Subcutaneous abdominal adipose tissue (tissue), 5 donors: Measurements from ENCODE around the gene MYO16.

Experiments
- H3K27ac ChIP-seq: one replicate; pipeline ENCODE4 v1.7.0; 2013; ENCODE audit warnings: low read depth, mild to moderate bottlenecking, inconsistent platforms, low read length, moderate library complexity
- H3K27me3 ChIP-seq, 5 donors: one replicate each; pipeline ENCODE4 v1.7.0; 2013; ENCODE audit warnings: low read length in 5 of 5, inconsistent platforms in 1 of 5; ENCODE audit not compliant: control insufficient read depth in 5 of 5, insufficient read depth in 4 of 5
- H3K36me3 ChIP-seq, 5 donors: one replicate each; pipeline ENCODE4 v1.7.0; 2013; ENCODE audit warnings: low read length in 5 of 5; ENCODE audit not compliant: control insufficient read depth in 5 of 5, insufficient read depth in 5 of 5
- H3K4me1 ChIP-seq, 5 donors: one replicate each; pipeline ENCODE4 v1.7.0; 2013; ENCODE audit warnings: low read length in 5 of 5, mild to moderate bottlenecking in 3 of 5, moderate library complexity in 1 of 5; ENCODE audit not compliant: control insufficient read depth in 5 of 5, insufficient read depth in 5 of 5
- H3K4me3 ChIP-seq, 5 donors: one replicate each; pipeline ENCODE4 v1.7.0; 2013; ENCODE audit warnings: low read length in 5 of 5, low read depth in 1 of 5
- H3K9ac ChIP-seq, 5 donors: one replicate each; pipeline ENCODE4 v1.7.0; 2013; ENCODE audit warnings: low read length in 5 of 5, mild to moderate bottlenecking in 4 of 5, moderate library complexity in 3 of 5
- H3K9me3 ChIP-seq, 5 donors: one replicate each; pipeline ENCODE4 v1.7.0; 2013; ENCODE audit warnings: low read length in 5 of 5; ENCODE audit not compliant: control insufficient read depth in 5 of 5
- donor health status: healthy.
- donor health status: healthy.
- donor health status: healthy.
- donor health status: healthy.
- donor health status: healthy.

Gene MYO16

GRCh38 chr13:109226631-109227030 lies 597.2 kb downstream of the MYO16 start:
- Histone ChIP-seq H3K4me1 (no peaks in the 10 kb centered on the region), H3K27me3 (no peaks in the 10 kb centered on the region), H3K9ac (no peak overlapping the region), H3K36me3 (no peaks in the 10 kb centered on the region), H3K4me3 (no peak overlapping the region), H3K9me3 (peaks cover 0 to 29% (median 21%) of the 10 kb centered on the region in 5 donors), H3K27ac (no peak overlapping the region)

- H3K9ac ChIP-seq = no peak overlapping the region
- no peaks in the 10 kb centered on the region for H3K27me3 ChIP-seq
- H3K4me3 ChIP-seq = no peak overlapping the region
- no peaks in the 10 kb centered on the region for H3K36me3 ChIP-seq
- no peaks in the 10 kb centered on the region for H3K4me1 ChIP-seq
- H3K9me3 ChIP-seq = peaks cover 0 to 26% (median 21%) of the 10 kb centered on the region in 5 donors
- H3K27ac ChIP-seq = no peak overlapping the region
Observed at GRCh38 chr13:109227344-109227940, 598.0 kb downstream of the MYO16 start.

- H3K9ac ChIP-seq = no peak overlapping the region
- peak overlapping the region in 1 of 5 donors; percentile 27 for H3K4me3 ChIP-seq
- no peaks in the 10 kb centered on the region for H3K36me3 ChIP-seq
- H3K27me3 ChIP-seq = no peaks in the 10 kb centered on the region
- no peaks in the 10 kb centered on the region for H3K4me1 ChIP-seq
- H3K27ac ChIP-seq = no peak overlapping the region
- H3K9me3 ChIP-seq = peaks cover 0 to 19% (median 18%) of the 10 kb centered on the region in 5 donors
Observed at GRCh38 chr13:109228211-109228610, 598.8 kb downstream of the MYO16 start.

GRCh38 chr13:109231888-109232287 lies 602.5 kb downstream of the MYO16 start:
- no peaks in the 10 kb centered on the region for H3K36me3 ChIP-seq
- H3K27me3 ChIP-seq = no peaks in the 10 kb centered on the region
- H3K9me3 ChIP-seq = peaks cover 0 to 14% (median 6%) of the 10 kb centered on the region in 5 donors

DNA sequence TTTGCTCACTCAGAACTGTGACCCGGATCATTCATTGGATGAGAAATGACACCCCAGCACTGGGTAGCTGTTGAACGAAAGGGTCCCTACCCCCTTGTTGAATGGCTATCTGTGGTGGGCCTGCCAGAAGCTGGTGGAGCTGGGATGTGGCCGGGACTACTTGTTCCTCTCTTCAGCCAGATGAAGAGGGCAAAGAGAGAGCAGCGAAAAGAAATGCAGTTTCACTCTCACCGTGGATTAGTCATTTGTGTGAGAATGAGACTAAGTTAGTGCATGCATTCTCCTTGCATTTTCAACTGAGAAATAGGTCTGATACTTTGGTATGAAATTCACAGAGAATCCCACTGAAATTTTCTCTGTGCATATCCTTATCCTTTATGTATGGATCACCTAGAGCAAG lies 603.9 kb downstream of the MYO16 start:
- Histone ChIP-seq H3K9ac (no peak overlapping the region), H3K27me3 (no peaks in the 10 kb centered on the region), H3K27ac (no peak overlapping the region), H3K36me3 (no peaks in the 10 kb centered on the region), H3K9me3 (peaks cover 0 to 9% (median 3%) of the 10 kb centered on the region in 5 donors), H3K4me3 (no peak overlapping the region), H3K4me1 (no peaks in the 10 kb centered on the region)

More at GRCh38 chr13:109231888-109232287, 602.5 kb downstream of the MYO16 start:
- H3K9ac ChIP-seq = no peak overlapping the region
- no peak overlapping the region for H3K27ac ChIP-seq
- H3K4me1 ChIP-seq = no peaks in the 10 kb centered on the region
- no peak overlapping the region for H3K4me3 ChIP-seq

GRCh38 chr13:109235901-109236300 lies 606.5 kb downstream of the MYO16 start:
- Histone ChIP-seq H3K9ac (no peak overlapping the region), H3K36me3 (no peaks in the 10 kb centered on the region), H3K4me1 (no peaks in the 10 kb centered on the region), H3K4me3 (no peak overlapping the region), H3K27me3 (no peaks in the 10 kb centered on the region), H3K9me3 (no peaks in the 10 kb centered on the region), H3K27ac (no peak overlapping the region)

- H3K4me1 ChIP-seq = peaks cover 0 to 3% (median 0%) of the 10 kb centered on the region in 5 donors
- H3K27ac ChIP-seq = no peak overlapping the region
Observed at GRCh38 chr13:109241160-109241559, 611.7 kb downstream of the MYO16 start.

DNA sequence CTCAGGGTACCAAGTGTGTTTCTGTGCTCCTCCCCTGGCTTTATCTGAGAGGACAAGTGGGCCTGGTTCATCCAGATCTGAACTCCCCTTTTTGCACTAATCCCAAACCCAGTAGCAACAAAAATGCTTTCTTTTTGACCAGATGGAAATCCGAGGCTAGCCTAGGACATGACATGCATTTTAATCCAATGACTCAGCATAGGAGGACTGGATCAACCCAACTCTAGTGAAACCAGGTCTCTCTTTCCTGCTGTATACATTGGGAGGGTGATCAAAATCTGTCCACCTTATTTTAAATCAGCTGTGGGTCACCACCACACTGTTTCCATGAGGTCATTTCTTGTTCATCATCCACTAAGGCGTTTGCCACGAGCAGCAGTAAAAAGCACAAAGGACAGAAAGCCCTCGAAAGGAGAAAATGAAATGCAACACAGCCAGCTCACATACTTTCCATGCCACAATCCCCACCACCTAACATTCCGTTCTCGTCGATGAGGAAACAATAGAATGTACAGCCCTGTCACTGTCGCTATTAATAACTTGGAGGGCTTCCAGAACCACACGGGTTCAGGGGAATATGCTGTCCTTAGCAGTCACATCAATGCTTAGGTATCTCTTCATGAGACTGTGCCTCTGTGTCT lies 614.0 kb downstream of the MYO16 start:
- no peak overlapping the region for H3K9ac ChIP-seq
- H3K27ac ChIP-seq = no peak overlapping the region
- H3K9me3 ChIP-seq = peaks cover 0 to 3% (median 0%) of the 10 kb centered on the region in 5 donors
- no peaks in the 10 kb centered on the region for H3K27me3 ChIP-seq
- peaks cover 0 to 3% (median 0%) of the 10 kb centered on the region in 5 donors for H3K4me1 ChIP-seq
- H3K36me3 ChIP-seq = no peaks in the 10 kb centered on the region
- peak overlapping the region in 1 of 5 donors; percentile 16 for H3K4me3 ChIP-seq

More at GRCh38 chr13:109241160-109241559, 611.7 kb downstream of the MYO16 start:
- Histone ChIP-seq H3K4me3 (no peak overlapping the region), H3K9ac (no peak overlapping the region), H3K27me3 (no peaks in the 10 kb centered on the region), H3K36me3 (no peaks in the 10 kb centered on the region), H3K9me3 (no peaks in the 10 kb centered on the region)

GRCh38 chr13:109244566-109244965 lies 615.2 kb downstream of the MYO16 start:
- peaks cover 0 to 4% (median 0%) of the 10 kb centered on the region in 5 donors for H3K9me3 ChIP-seq
- peaks cover 0 to 3% (median 0%) of the 10 kb centered on the region in 5 donors for H3K4me1 ChIP-seq
- H3K36me3 ChIP-seq = no peaks in the 10 kb centered on the region
- H3K27ac ChIP-seq = no peak overlapping the region
- H3K27me3 ChIP-seq = no peaks in the 10 kb centered on the region
- H3K4me3 ChIP-seq = no peak overlapping the region
- H3K9ac ChIP-seq = no peak overlapping the region

GRCh38 chr13:109246001-109246400 lies 616.6 kb downstream of the MYO16 start:
- H3K36me3 ChIP-seq = no peaks in the 10 kb centered on the region
- no peaks in the 10 kb centered on the region for H3K27me3 ChIP-seq
- no peak overlapping the region for H3K9ac ChIP-seq
- H3K27ac ChIP-seq = no peak overlapping the region
- peaks cover 0 to 4% (median 0%) of the 10 kb centered on the region in 5 donors for H3K9me3 ChIP-seq
- H3K4me1 ChIP-seq = peaks cover 0 to 3% (median 0%) of the 10 kb centered on the region in 5 donors
- H3K4me3 ChIP-seq = no peak overlapping the region
